Endodermal cell (in vitro differentiated cells): ENCODE results near the gene ZEB2. TPM values are rescaled to one million over a fixed set of nuclear protein-coding genes. Genes with fewer than 3 reads are reported as not detected.
A peak's percentile ranks its signal among the peaks of the same experiment; 100 is the strongest.

ENCODE experiments used
- DNase-seq: peaks from one replicate; pipeline ENCODE4 v3.0.0-alpha.2; 2017
- H3K27ac ChIP-seq: 2 replicates; pipeline ENCODE4 v1.5.1; 2013; ENCODE audit warnings: mild to moderate bottlenecking, low read depth, low read length, moderate library complexity
- H3K27me3 ChIP-seq: 2 replicates; pipeline ENCODE4 v1.6.1; 2013; ENCODE audit warnings: mild to moderate bottlenecking, low read length, moderate library complexity; ENCODE audit not compliant: insufficient read depth, control insufficient read depth, poor library complexity, severe bottlenecking
- H3K36me3 ChIP-seq: 2 replicates; pipeline ENCODE4 v1.7.0; 2013; ENCODE audit warnings: mild to moderate bottlenecking, low read length, moderate library complexity; ENCODE audit not compliant: control insufficient read depth, insufficient read depth
- H3K4me1 ChIP-seq: one replicate; pipeline ENCODE4 v1.7.0; 2013; ENCODE audit warnings: low read length; ENCODE audit not compliant: control insufficient read depth, insufficient read depth
- H3K4me3 ChIP-seq: 2 replicates; pipeline ENCODE4 v1.5.1; 2013; ENCODE audit warnings: mild to moderate bottlenecking, low read length, moderate library complexity
- H3K9ac ChIP-seq: 2 replicates; pipeline ENCODE4 v1.6.1; 2013; ENCODE audit warnings: mild to moderate bottlenecking, low read length, moderate library complexity; ENCODE audit not compliant: poor library complexity, severe bottlenecking; ENCODE audit errors: extremely low read depth
- H3K9me3 ChIP-seq: 2 replicates; pipeline ENCODE4 v1.6.1; 2013; ENCODE audit warnings: mild to moderate bottlenecking, low read length, moderate library complexity; ENCODE audit not compliant: control insufficient read depth
- H3K27ac Mint-ChIP-seq: 2 replicates; pipeline ENCODE4 v1.8.0; 2020; ENCODE audit warnings: mixed read lengths
- H3K27me3 Mint-ChIP-seq: 2 replicates; pipeline ENCODE4 v1.8.0; 2021; ENCODE audit warnings: mild to moderate bottlenecking, mixed read lengths; ENCODE audit not compliant: insufficient read depth
- H3K36me3 Mint-ChIP-seq: 2 replicates; pipeline ENCODE4 v1.8.0; 2020; ENCODE audit warnings: low read depth, mixed read lengths
- H3K4me1 Mint-ChIP-seq: 2 replicates; pipeline ENCODE4 v1.8.0; 2020; ENCODE audit warnings: mixed read lengths
- H3K4me3 Mint-ChIP-seq: 2 replicates; pipeline ENCODE4 v1.8.0; 2020; ENCODE audit warnings: mild to moderate bottlenecking, moderate library complexity, mixed read lengths
- H3K9me3 Mint-ChIP-seq: 2 replicates; pipeline ENCODE4 v1.8.0; 2020; ENCODE audit warnings: mild to moderate bottlenecking, mixed read lengths
- CTCF ChIP-seq: fragments of 200-600 bp; sonication (generic); conservative IDR thresholded peaks from 2 replicates; pipeline ENCODE4 v1.5.0; 2021; ENCODE audit warnings: antibody characterized with exemption, mild to moderate bottlenecking
- WGBS, 2 experiments: methylation state at CpG; one replicate each; pipeline versions ENCODE4 v1.1.5 to v1.1.7; 2013; ENCODE audit warnings: missing lambda C conversion rate in 2 of 2, mixed read lengths in 1 of 2; ENCODE audit not compliant: insufficient coverage in 1 of 2, insufficient read length in 1 of 2; 5-methylcytosine and 5-hydroxymethylcytosine counted together
- total RNA-seq, 2 donors: library from RNA; stranded (reverse); fragmentation: NEBNext Ultra II Directional in 1 of 2; extraction: Animal tissue kit (Norgen Biotek cat#: 25700) in 1 of 2; gene quantifications; 2 replicates in 1 of 2; 3 replicates in 1 of 2; pipeline ENCODE4 v1.2.1, GENCODE V29; 2021

ZEB2 gene
- total RNA-seq, 2 donors from 2014 or later = 0.29 to 0.31 TPM

- no peaks in the 10 kb centered on the region for H3K36me3 ChIP-seq
- DNase-seq = no peak
- H3K27ac Mint-ChIP-seq = no peak overlapping the region
- no peaks in the 10 kb centered on the region for H3K9me3 ChIP-seq
- H3K9ac ChIP-seq = no peak overlapping the region
- H3K36me3 Mint-ChIP-seq = no peaks in the 10 kb centered on the region
- H3K9me3 Mint-ChIP-seq = no peaks in the 10 kb centered on the region
- no peak overlapping the region for H3K27ac ChIP-seq
- no peak overlapping the region for H3K4me3 ChIP-seq
- H3K27me3 Mint-ChIP-seq = peaks cover 9% of the 10 kb centered on the region
- peaks cover 5% of the 10 kb centered on the region for H3K4me1 Mint-ChIP-seq
- no peak overlapping the region for H3K4me3 Mint-ChIP-seq
- TF ChIP-seq CTCF = no peak
- 92 to 94% methylated on average over 3 of the region's 3 CpGs for WGBS, 2 experiments
- peaks cover 19% of the 10 kb centered on the region for H3K27me3 ChIP-seq
- H3K4me1 ChIP-seq = peaks cover 2% of the 10 kb centered on the region
These were observed 22.8 kb downstream of the ZEB2 start for GRCh38 chr2:144496977-144497598.

GRCh38 chr2:144496092-144496976 is 23.6 kb downstream of the ZEB2 start:
- H3K4me3 Mint-ChIP-seq = no peak overlapping the region
- Histone ChIP-seq H3K4me3 (no peak overlapping the region), H3K9me3 (no peaks in the 10 kb centered on the region), H3K27me3 (peaks cover 11% of the 10 kb centered on the region), H3K9ac (no peak overlapping the region), H3K4me1 (no peaks in the 10 kb centered on the region), H3K27ac (no peak overlapping the region), H3K36me3 (no peaks in the 10 kb centered on the region)
- DNase-seq = no peak
- no peaks in the 10 kb centered on the region for H3K9me3 Mint-ChIP-seq
- H3K27ac Mint-ChIP-seq = no peak overlapping the region
- H3K36me3 Mint-ChIP-seq = no peaks in the 10 kb centered on the region
- no peaks in the 10 kb centered on the region for H3K4me1 Mint-ChIP-seq
- H3K27me3 Mint-ChIP-seq = peaks cover 13% of the 10 kb centered on the region
- no peak for TF ChIP-seq CTCF
- WGBS, 2 experiments = 93 to 96% methylated on average over 7 to 10 of the region's 10 CpGs

GRCh38 chr2:144495227-144496091 is 24.5 kb downstream of the ZEB2 start:
- H3K9ac ChIP-seq = no peak overlapping the region
- no peaks in the 10 kb centered on the region for H3K9me3 ChIP-seq
- 90 to 92% methylated on average over 2 to 6 of the region's 6 CpGs for WGBS, 2 experiments
- Mint-ChIP-seq H3K36me3 (no peaks in the 10 kb centered on the region), H3K4me1 (no peaks in the 10 kb centered on the region), H3K9me3 (no peaks in the 10 kb centered on the region), H3K27me3 (peaks cover 6% of the 10 kb centered on the region), H3K4me3 (no peak overlapping the region), H3K27ac (no peak overlapping the region)
- peaks cover 4% of the 10 kb centered on the region for H3K27me3 ChIP-seq
- no peak for TF ChIP-seq CTCF
- H3K4me1 ChIP-seq = no peaks in the 10 kb centered on the region
- peak overlapping the region; percentile 16 for H3K27ac ChIP-seq
- no peaks in the 10 kb centered on the region for H3K36me3 ChIP-seq
- H3K4me3 ChIP-seq = no peak overlapping the region
- no peak for DNase-seq
